Body of pancreas (tissue), 4 donors: Measurements from ENCODE around the gene PLPPR1. TPM values are rescaled to one million over a fixed set of nuclear protein-coding genes. Genes with fewer than 3 reads are reported as not detected.

ENCODE experiments used
- ATAC-seq: fragments of 150-250 bp; one replicate; pipeline ENCODE4 v1.9.1; 2016
- DNase-seq, 4 donors: peaks; one replicate each; pipeline ENCODE4 v3.0.0-alpha.2; 2019
- H3K27ac ChIP-seq, 4 donors: fragments of 200-600 bp; sonication (generic); 1 replicate in 3 of 4; 2 replicates in 1 of 4; pipeline versions ENCODE4 v1.5.1 to v1.6.1; 2016 to 2019; ENCODE audit warnings: mild to moderate bottlenecking in 1 of 4, mixed read lengths in 1 of 4, moderate library complexity in 1 of 4
- H3K27me3 ChIP-seq, 2 donors: fragments of 200-600 bp; sonication (generic); one replicate each; pipeline ENCODE4 v1.6.0; 2016; ENCODE audit warnings: mild to moderate bottlenecking in 1 of 2
- H3K36me3 ChIP-seq, 2 donors: fragments of 200-600 bp; sonication (generic); replicated peaks in 1 of 2; 2 replicates each; pipeline ENCODE4 v1.5.1; 2016; ENCODE audit warnings: low read depth in 2 of 2; ENCODE audit not compliant: insufficient read depth in 1 of 2
- H3K4me1 ChIP-seq: fragments of 200-600 bp; sonication (generic); one replicate; pipeline ENCODE4 v1.6.0; 2016
- H3K4me3 ChIP-seq, 2 donors: fragments of 200-600 bp; sonication (generic); 1 replicate in 1 of 2; 2 replicates in 1 of 2; pipeline ENCODE4 v1.5.1; 2016 to 2019
- H3K9me3 ChIP-seq, 3 donors: fragments of 200-600 bp; sonication (generic); 1 replicate in 2 of 3; 2 replicates in 1 of 3; pipeline ENCODE4 v1.5.1; 2016
- CTCF ChIP-seq, 7 experiments: fragments of 450-650 bp in 4 of 7; fragments of 200-600 bp in 3 of 7; sonication (generic) in 3 of 7; IDR thresholded peaks; one replicate each; pipeline ENCODE4 v1.5.1; 2016 to 2019; ENCODE audit warnings: antibody characterized with exemption in 7 of 7
- POLR2A ChIP-seq, 3 donors: fragments of 450-650 bp; IDR thresholded peaks; one replicate each; pipeline ENCODE4 v1.6.1; 2016; ENCODE audit warnings: antibody characterized with exemption in 3 of 3, mild to moderate bottlenecking in 2 of 3
- WGBS, 2 donors: methylation state at CpG; one replicate each; pipeline ENCODE4 v1.1.5; 2017; 5-methylcytosine and 5-hydroxymethylcytosine counted together
- intact Hi-C: fragments of 100-400 bp; cut with DNase I; formaldehyde crosslinking; loops from one replicate; pipeline ENCODE4 v1.15.1; 2023
- total RNA-seq, 2 donors: library from RNA; depleted of rRNA; stranded (reverse); fragments of >200 nt; gene quantifications; one replicate each; pipeline ENCODE4 v1.1.0, GENCODE V29; 2016

Gene PLPPR1
- total RNA-seq, 2 donors from 2014 or later: 0.26 TPM; not detected in 1

GRCh38 chr9:101131326-101131725, 102.8 kb downstream of the PLPPR1 start:
- no peak for TF ChIP-seq CTCF (IDR thresholded peaks at IDR 0.05)
- no peak for TF ChIP-seq POLR2A (IDR thresholded peaks at IDR 0.05)
- Histone ChIP-seq H3K4me3 (no peak overlapping the region), H3K27me3 (no peaks in the 10 kb centered on the region), H3K36me3 (no peaks in the 10 kb centered on the region), H3K4me1 (no peaks in the 10 kb centered on the region), H3K9me3 (no peaks in the 10 kb centered on the region), H3K27ac (no peak overlapping the region)
- intact Hi-C loops: no loop called here
- 60 to 64% methylated on average over 5 of the region's 5 CpGs for whole genome bisulfite sequencing, 2 donors
- ATAC-seq: no peak
- no peak for DNase-seq

- Histone ChIP-seq H3K4me1 (no peaks in the 10 kb centered on the region), H3K27me3 (no peaks in the 10 kb centered on the region), H3K9me3 (no peaks in the 10 kb centered on the region), H3K4me3 (no peak overlapping the region), H3K27ac (no peak overlapping the region), H3K36me3 (no peaks in the 10 kb centered on the region)
- ATAC-seq (no peak), DNase-seq (no peak)
- intact Hi-C loops: no loop called here
- no peak for TF ChIP-seq POLR2A (IDR thresholded peaks at IDR 0.05)
- TF ChIP-seq CTCF (IDR thresholded peaks at IDR 0.05): no peak
Measured at GRCh38 chr9:101132801-101133200, 104.3 kb downstream of the PLPPR1 start.

GRCh38 chr9:101138509-101138908, 110.0 kb downstream of the PLPPR1 start:
- no peak for ATAC-seq
- Histone ChIP-seq H3K27ac (no peak overlapping the region), H3K36me3 (no peaks in the 10 kb centered on the region), H3K4me1 (no peaks in the 10 kb centered on the region), H3K27me3 (no peaks in the 10 kb centered on the region), H3K4me3 (no peak overlapping the region), H3K9me3 (no peaks in the 10 kb centered on the region)
- intact Hi-C loops: no loop called here
- no peak for TF ChIP-seq POLR2A (IDR thresholded peaks at IDR 0.05)
- TF ChIP-seq CTCF (IDR thresholded peaks at IDR 0.05): no peak
- DNase-seq: no peak

GRCh38 chr9:101139082-101139481, 110.6 kb downstream of the PLPPR1 start:
- Histone ChIP-seq H3K9me3 (no peaks in the 10 kb centered on the region), H3K4me3 (no peak overlapping the region), H3K4me1 (no peaks in the 10 kb centered on the region), H3K36me3 (no peaks in the 10 kb centered on the region), H3K27me3 (no peaks in the 10 kb centered on the region), H3K27ac (no peak overlapping the region)
- ATAC-seq: no peak
- intact Hi-C loops: no loop called here
- no peak for DNase-seq
- 45 to 81% methylated on average over 2 of the region's 2 CpGs for WGBS, 2 donors
- TF ChIP-seq POLR2A (IDR thresholded peaks at IDR 0.05): no peak
- no peak for TF ChIP-seq CTCF (IDR thresholded peaks at IDR 0.05)

- TF ChIP-seq CTCF (IDR thresholded peaks at IDR 0.05): no peak
- no peak for TF ChIP-seq POLR2A (IDR thresholded peaks at IDR 0.05)
- Histone ChIP-seq H3K4me1 (no peaks in the 10 kb centered on the region), H3K36me3 (no peaks in the 10 kb centered on the region), H3K4me3 (no peak overlapping the region), H3K27ac (no peak overlapping the region), H3K27me3 (no peaks in the 10 kb centered on the region), H3K9me3 (no peaks in the 10 kb centered on the region)
- WGBS, 2 donors: 47 to 58% methylated on average over 4 of the region's 4 CpGs
- DNase-seq (no peak), ATAC-seq (no peak)
- intact Hi-C loops: no loop called here
Measured at GRCh38 chr9:101140764-101141163, 112.2 kb downstream of the PLPPR1 start.
